ENCODE data around the gene ZNF20. TPM values are rescaled to one million over a fixed set of nuclear protein-coding genes. Genes with fewer than 3 reads are reported as not detected.

Gene ZNF20
- total and polyA plus RNA-seq, 10 of the 15 experiments (the other 5 are each of a cell fraction or from before 2014, with no cell fraction given): 2.0 to 5.1 (median 2.6) TPM

DNA sequence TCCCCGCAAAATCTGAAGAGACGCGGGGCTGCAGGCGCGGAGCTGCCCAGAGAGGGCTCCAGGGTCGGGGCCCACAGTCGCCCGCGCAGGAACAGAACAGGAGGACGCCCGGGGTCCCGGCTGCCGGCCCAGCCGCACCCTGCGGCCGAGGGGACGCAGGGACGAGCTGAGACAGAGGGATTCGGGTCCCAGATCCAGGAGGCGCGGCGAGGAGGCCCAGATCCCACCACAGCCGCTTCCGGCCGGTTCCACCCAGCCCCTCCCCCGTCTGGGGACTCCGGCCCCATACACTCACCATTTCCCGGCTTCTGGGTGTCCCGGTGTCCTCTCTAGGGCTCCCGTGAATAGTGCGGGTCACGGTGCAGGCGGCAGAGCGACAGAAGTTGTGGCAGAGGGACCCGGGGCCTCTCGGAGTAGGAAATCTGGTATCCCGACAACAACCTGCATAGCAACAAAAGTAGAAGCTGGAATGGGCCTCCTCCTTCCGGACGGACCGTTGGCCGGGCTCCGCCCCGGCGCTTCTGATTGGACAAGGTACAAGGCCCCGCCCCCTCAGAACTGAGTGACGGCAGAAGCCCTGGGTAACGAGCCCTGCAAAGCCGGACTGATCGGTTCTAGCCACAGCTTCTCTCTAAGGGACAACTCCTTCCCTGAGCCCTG is at the start of gene ZNF20 (continued):
- TF ChIP-seq, protein P1, sequence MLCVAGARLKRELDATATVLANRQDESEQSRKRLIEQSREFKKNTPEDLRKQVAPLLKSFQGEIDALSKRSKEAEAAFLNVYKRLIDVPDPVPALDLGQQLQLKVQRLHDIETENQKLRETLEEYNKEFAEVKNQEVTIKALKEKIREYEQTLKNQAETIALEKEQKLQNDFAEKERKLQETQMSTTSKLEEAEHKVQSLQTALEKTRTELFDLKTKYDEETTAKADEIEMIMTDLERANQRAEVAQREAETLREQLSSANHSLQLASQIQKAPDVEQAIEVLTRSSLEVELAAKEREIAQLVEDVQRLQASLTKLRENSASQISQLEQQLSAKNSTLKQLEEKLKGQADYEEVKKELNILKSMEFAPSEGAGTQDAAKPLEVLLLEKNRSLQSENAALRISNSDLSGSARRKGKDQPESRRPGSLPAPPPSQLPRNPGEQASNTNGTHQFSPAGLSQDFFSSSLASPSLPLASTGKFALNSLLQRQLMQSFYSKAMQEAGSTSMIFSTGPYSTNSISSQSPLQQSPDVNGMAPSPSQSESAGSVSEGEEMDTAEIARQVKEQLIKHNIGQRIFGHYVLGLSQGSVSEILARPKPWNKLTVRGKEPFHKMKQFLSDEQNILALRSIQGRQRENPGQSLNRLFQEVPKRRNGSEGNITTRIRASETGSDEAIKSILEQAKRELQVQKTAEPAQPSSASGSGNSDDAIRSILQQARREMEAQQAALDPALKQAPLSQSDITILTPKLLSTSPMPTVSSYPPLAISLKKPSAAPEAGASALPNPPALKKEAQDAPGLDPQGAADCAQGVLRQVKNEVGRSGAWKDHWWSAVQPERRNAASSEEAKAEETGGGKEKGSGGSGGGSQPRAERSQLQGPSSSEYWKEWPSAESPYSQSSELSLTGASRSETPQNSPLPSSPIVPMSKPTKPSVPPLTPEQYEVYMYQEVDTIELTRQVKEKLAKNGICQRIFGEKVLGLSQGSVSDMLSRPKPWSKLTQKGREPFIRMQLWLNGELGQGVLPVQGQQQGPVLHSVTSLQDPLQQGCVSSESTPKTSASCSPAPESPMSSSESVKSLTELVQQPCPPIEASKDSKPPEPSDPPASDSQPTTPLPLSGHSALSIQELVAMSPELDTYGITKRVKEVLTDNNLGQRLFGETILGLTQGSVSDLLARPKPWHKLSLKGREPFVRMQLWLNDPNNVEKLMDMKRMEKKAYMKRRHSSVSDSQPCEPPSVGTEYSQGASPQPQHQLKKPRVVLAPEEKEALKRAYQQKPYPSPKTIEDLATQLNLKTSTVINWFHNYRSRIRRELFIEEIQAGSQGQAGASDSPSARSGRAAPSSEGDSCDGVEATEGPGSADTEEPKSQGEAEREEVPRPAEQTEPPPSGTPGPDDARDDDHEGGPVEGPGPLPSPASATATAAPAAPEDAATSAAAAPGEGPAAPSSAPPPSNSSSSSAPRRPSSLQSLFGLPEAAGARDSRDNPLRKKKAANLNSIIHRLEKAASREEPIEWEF (IDR thresholded peaks at IDR 0.05; ENCODE audit: insufficient replicate concordance, low read depth, low read length): no peak
- TF ChIP-seq NFYB (IDR thresholded peaks at IDR 0.05; ENCODE audit: insufficient read depth, low read depth, low read length): peak; percentile 98
- TF ChIP-seq IRF4 (IDR thresholded peaks at IDR 0.05; ENCODE audit: low read depth, low read length): no peak
- TF ChIP-seq IKZF1 (conservative IDR thresholded peaks at IDR 0.05): peak; percentile 87
- TF ChIP-seq, protein P2, sequence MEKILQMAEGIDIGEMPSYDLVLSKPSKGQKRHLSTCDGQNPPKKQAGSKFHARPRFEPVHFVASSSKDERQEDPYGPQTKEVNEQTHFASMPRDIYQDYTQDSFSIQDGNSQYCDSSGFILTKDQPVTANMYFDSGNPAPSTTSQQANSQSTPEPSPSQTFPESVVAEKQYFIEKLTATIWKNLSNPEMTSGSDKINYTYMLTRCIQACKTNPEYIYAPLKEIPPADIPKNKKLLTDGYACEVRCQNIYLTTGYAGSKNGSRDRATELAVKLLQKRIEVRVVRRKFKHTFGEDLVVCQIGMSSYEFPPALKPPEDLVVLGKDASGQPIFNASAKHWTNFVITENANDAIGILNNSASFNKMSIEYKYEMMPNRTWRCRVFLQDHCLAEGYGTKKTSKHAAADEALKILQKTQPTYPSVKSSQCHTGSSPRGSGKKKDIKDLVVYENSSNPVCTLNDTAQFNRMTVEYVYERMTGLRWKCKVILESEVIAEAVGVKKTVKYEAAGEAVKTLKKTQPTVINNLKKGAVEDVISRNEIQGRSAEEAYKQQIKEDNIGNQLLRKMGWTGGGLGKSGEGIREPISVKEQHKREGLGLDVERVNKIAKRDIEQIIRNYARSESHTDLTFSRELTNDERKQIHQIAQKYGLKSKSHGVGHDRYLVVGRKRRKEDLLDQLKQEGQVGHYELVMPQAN (conservative IDR thresholded peaks at IDR 0.05): peak; percentile 86
- TF ChIP-seq, protein P3, sequence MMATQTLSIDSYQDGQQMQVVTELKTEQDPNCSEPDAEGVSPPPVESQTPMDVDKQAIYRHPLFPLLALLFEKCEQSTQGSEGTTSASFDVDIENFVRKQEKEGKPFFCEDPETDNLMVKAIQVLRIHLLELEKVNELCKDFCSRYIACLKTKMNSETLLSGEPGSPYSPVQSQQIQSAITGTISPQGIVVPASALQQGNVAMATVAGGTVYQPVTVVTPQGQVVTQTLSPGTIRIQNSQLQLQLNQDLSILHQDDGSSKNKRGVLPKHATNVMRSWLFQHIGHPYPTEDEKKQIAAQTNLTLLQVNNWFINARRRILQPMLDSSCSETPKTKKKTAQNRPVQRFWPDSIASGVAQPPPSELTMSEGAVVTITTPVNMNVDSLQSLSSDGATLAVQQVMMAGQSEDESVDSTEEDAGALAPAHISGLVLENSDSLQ (IDR thresholded peaks at IDR 0.05): peak; percentile 97
- TF ChIP-seq DPF2 (IDR thresholded peaks at IDR 0.05): 0 out of 2 replicates have a peak, but pooled peaks have one; percentile 44
- peak; percentile 43; the same call in 1 of the 2 replicates for TF ChIP-seq NR2F1 (conservative IDR thresholded peaks at IDR 0.05)
- peak; percentile 64; the same call in 1 of the 2 replicates for TF ChIP-seq RB1 (IDR thresholded peaks at IDR 0.05; ENCODE audit: borderline replicate concordance)
- 0 out of 2 replicates have a peak, but pooled peaks have one; percentile 65 for TF ChIP-seq RELB (IDR thresholded peaks at IDR 0.05; ENCODE audit: low read depth)
- TF ChIP-seq, protein P4, sequence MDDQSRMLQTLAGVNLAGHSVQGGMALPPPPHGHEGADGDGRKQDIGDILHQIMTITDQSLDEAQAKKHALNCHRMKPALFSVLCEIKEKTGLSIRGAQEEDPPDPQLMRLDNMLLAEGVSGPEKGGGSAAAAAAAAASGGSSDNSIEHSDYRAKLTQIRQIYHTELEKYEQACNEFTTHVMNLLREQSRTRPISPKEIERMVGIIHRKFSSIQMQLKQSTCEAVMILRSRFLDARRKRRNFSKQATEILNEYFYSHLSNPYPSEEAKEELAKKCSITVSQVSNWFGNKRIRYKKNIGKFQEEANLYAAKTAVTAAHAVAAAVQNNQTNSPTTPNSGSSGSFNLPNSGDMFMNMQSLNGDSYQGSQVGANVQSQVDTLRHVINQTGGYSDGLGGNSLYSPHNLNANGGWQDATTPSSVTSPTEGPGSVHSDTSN (IDR thresholded peaks at IDR 0.05; ENCODE audit: insufficient replicate concordance, low read depth, low read length): peak; percentile 92
- TF ChIP-seq POLR2AphosphoS5 (IDR thresholded peaks at IDR 0.05; ENCODE audit: low read length): 0 out of 2 replicates have a peak, but pooled peaks have one; percentile 47
- TF ChIP-seq TAF1 (IDR thresholded peaks at IDR 0.05; ENCODE audit: borderline replicate concordance, low read depth, low read length): no peak
- peak; percentile 54; the same call in 1 of the 2 replicates for TF ChIP-seq POLR2A (IDR thresholded peaks at IDR 0.05; ENCODE audit: low read depth, low read length)
- TF ChIP-seq IKZF2 (IDR thresholded peaks at IDR 0.05): peak; percentile 68 to 71
- TF ChIP-seq STAT3 (IDR thresholded peaks at IDR 0.05; ENCODE audit: low read depth, low read length): no peak

Data from GM12878 (cell line).